Measurements from ENCODE around the gene PIH1D2. TPM values are rescaled to one million over a fixed set of nuclear protein-coding genes. Genes with fewer than 3 reads are reported as not detected.

Gene PIH1D2
- total and polyA plus RNA-seq, 9 of the 15 experiments (the other 6 are each of a cell fraction or from before 2014, with no cell fraction given): 1.5 to 5.4 (median 3.0) TPM

DNA sequence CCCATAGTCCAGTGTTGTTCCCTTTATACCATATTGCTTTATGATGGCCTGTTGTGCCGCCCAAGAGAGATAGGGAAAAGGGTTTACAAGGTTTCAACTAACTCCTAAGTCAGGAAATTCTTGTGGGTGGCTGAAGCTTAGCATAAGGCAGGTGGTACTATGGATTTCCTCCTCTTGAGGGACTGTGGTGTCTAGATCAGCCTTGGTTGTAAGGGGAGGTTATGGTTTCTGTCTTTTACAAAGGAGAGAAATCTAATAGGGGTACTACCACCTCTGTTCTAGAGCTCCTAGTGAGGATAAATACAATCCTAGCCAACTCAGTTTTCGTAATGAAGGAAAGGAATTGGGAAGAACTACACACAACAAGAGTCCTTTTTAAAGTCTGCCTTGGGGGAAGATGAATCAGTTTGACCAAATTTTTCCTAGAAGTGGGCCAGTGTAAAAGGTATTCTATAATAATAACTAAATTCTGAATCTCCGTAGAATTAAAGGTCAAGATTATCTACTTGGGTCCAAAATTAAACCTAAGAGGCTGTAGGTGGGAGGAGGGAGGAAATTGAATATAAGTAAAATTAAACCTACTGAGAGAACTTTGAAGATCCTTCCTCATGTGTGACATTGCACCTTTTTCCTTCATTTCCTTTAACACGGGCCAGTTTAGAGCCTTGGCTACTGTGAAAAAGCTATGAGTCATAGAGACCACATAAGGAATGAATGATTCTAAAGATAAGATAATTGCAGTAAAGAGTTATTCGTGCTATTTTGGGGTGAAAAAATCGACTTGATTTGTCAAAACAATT lies 31.5 kb downstream of the PIH1D2 start (continued):
- TF ChIP-seq, protein P1, sequence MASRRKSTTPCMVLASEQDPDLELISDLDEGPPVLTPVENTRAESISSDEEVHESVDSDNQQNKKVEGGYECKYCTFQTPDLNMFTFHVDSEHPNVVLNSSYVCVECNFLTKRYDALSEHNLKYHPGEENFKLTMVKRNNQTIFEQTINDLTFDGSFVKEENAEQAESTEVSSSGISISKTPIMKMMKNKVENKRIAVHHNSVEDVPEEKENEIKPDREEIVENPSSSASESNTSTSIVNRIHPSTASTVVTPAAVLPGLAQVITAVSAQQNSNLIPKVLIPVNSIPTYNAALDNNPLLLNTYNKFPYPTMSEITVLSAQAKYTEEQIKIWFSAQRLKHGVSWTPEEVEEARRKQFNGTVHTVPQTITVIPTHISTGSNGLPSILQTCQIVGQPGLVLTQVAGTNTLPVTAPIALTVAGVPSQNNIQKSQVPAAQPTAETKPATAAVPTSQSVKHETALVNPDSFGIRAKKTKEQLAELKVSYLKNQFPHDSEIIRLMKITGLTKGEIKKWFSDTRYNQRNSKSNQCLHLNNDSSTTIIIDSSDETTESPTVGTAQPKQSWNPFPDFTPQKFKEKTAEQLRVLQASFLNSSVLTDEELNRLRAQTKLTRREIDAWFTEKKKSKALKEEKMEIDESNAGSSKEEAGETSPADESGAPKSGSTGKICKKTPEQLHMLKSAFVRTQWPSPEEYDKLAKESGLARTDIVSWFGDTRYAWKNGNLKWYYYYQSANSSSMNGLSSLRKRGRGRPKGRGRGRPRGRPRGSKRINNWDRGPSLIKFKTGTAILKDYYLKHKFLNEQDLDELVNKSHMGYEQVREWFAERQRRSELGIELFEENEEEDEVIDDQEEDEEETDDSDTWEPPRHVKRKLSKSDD (conservative IDR thresholded peaks at IDR 0.05; ENCODE audit: low read length): no peak
- TF ChIP-seq ZNF79 (CRISPR knock-in tag; IDR thresholded peaks at IDR 0.05; ENCODE audit: low read depth) (no peak), MTF1 (CRISPR knock-in tag; IDR thresholded peaks at IDR 0.05; ENCODE audit: borderline replicate concordance) (no peak), ZNF316 (IDR thresholded peaks at IDR 0.05) (peak; percentile 50; the same call in 1 of the 2 replicates), NFE2 (IDR thresholded peaks at IDR 0.05; ENCODE audit: low read depth) (peak; percentile 82), SMARCE1 (IDR thresholded peaks at IDR 0.05) (peak; percentile 96), FOXK2 (conservative IDR thresholded peaks at IDR 0.05 in 1 of 2, IDR thresholded peaks at IDR 0.05 in 1 of 2; ENCODE audit: low read depth in 2 of 2) (no peak), CEBPG (CRISPR knock-in tag; IDR thresholded peaks at IDR 0.05) (no peak), CEBPG (tag; conservative IDR thresholded peaks at IDR 0.05 in 1 of 2, IDR thresholded peaks at IDR 0.05 in 1 of 2) (no peak), ZEB2 (IDR thresholded peaks at IDR 0.05) (no peak), SAP30 (IDR thresholded peaks at IDR 0.05; ENCODE audit: borderline replicate concordance, insufficient read depth, low read depth, low read length, poor library complexity, severe bottlenecking) (no peak), C11orf30 (IDR thresholded peaks at IDR 0.05; ENCODE audit: low read depth) (peak; percentile 74), NUFIP1 (IDR thresholded peaks at IDR 0.05; ENCODE audit: partially characterized antibody) (peak; percentile 12), OTX1 (CRISPR knock-in tag; IDR thresholded peaks at IDR 0.05) (no peak), RCOR1 (IDR thresholded peaks at IDR 0.05; ENCODE audit: borderline replicate concordance in 1 of 2, low read depth in 2 of 2, low read length in 2 of 2) (peak in 1 of 2 experiments; percentile 57; a peak in 1 of 4 replicates), NCOA1 (IDR thresholded peaks at IDR 0.05; ENCODE audit: low read depth) (no peak), MEF2A (IDR thresholded peaks at IDR 0.05; ENCODE audit: control insufficient read depth, low read depth, low read length) (0 out of 2 replicates have a peak, but pooled peaks have one; percentile 14)
- TF ChIP-seq, protein P2, sequence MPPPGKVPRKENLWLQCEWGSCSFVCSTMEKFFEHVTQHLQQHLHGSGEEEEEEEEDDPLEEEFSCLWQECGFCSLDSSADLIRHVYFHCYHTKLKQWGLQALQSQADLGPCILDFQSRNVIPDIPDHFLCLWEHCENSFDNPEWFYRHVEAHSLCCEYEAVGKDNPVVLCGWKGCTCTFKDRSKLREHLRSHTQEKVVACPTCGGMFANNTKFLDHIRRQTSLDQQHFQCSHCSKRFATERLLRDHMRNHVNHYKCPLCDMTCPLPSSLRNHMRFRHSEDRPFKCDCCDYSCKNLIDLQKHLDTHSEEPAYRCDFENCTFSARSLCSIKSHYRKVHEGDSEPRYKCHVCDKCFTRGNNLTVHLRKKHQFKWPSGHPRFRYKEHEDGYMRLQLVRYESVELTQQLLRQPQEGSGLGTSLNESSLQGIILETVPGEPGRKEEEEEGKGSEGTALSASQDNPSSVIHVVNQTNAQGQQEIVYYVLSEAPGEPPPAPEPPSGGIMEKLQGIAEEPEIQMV (tag; conservative IDR thresholded peaks at IDR 0.05; ENCODE audit: low read depth): no peak
- TF ChIP-seq, protein P3, sequence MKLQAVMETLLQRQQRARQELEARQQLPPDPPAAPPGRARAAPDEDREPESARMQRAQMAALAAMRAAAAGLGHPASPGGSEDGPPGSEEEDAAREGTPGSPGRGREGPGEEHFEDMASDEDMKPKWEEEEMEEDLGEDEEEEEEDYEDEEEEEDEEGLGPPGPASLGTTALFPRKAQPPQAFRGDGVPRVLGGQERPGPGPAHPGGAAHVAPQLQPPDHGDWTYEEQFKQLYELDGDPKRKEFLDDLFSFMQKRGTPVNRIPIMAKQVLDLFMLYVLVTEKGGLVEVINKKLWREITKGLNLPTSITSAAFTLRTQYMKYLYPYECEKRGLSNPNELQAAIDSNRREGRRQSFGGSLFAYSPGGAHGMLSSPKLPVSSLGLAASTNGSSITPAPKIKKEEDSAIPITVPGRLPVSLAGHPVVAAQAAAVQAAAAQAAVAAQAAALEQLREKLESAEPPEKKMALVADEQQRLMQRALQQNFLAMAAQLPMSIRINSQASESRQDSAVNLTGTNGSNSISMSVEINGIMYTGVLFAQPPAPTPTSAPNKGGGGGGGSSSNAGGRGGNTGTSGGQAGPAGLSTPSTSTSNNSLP (IDR thresholded peaks at IDR 0.05; ENCODE audit: borderline replicate concordance, low read depth, low read length): peak; percentile 56; the same call in 1 of the 2 replicates
- TF ChIP-seq, protein P4, sequence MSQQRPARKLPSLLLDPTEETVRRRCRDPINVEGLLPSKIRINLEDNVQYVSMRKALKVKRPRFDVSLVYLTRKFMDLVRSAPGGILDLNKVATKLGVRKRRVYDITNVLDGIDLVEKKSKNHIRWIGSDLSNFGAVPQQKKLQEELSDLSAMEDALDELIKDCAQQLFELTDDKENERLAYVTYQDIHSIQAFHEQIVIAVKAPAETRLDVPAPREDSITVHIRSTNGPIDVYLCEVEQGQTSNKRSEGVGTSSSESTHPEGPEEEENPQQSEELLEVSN (IDR thresholded peaks at IDR 0.05; ENCODE audit: borderline replicate concordance in 1 of 2, extremely low read depth in 1 of 2, insufficient read depth in 1 of 2, insufficient read length in 1 of 2, low read depth in 1 of 2, low read length in 1 of 2, poor library complexity in 1 of 2, severe bottlenecking in 1 of 2): no peak
